IMR-90 (cell line): ENCODE measurements around the gene ZNF423. TPM values are rescaled to one million over a fixed set of nuclear protein-coding genes. Genes with fewer than 3 reads are reported as not detected.

Experiments
- ATAC-seq: fragments of 200-7000 bp; cut with Tn5 transposase; 2 replicates; pipeline ENCODE4 v1.9.1; 2020; ENCODE audit warnings: low read depth, mild to moderate bottlenecking, moderate library complexity
- BruUV-seq: library from RNA; stranded (reverse); fragments of 400-500 nt; replicated peaks from 2 replicates; lab custom pipeline; 2021; lab: Mats Ljungman, UMichigan
- CTCF ChIA-PET: fragments of 300-600 bp; formaldehyde crosslinking; extraction: SDS; loops from one replicate; lab custom pipeline; 2021; ENCODE audit warnings: antibody characterized with exemption; lab: Yijun Ruan, JAX
- POLR2A ChIA-PET: fragments of 300-600 bp; sonication (Branson Sonifier 250); formaldehyde crosslinking; loops from one replicate; lab custom pipeline; 2022; ENCODE audit warnings: antibody characterized with exemption; ENCODE audit not compliant: unreplicated experiment; lab: Charles Lee
- DNase-seq: peaks from one replicate; pipeline ENCODE4 v3.0.0; 2013
- H2AFZ ChIP-seq: replicated peaks from 2 replicates; pipeline ENCODE3; 2013; ENCODE audit warnings: low read length, mild to moderate bottlenecking; ENCODE audit not compliant: poor library complexity
- H2AK5ac ChIP-seq: 2 replicates; pipeline ENCODE4 v1.6.1; 2013; ENCODE audit warnings: low read depth, low read length, inconsistent platforms
- H2AK9ac ChIP-seq: replicated peaks from 2 replicates; pipeline ENCODE3; 2013; ENCODE audit warnings: mild to moderate bottlenecking, low read depth, low read length, moderate library complexity; ENCODE audit not compliant: poor library complexity
- H2BK120ac ChIP-seq: 2 replicates; pipeline ENCODE4 v1.6.1; 2013; ENCODE audit warnings: low read depth, low read length, inconsistent platforms
- H2BK15ac ChIP-seq: 3 replicates; pipeline ENCODE4 v1.6.1; 2013; ENCODE audit warnings: low read depth, low read length, inconsistent platforms
- H2BK20ac ChIP-seq: 2 replicates; pipeline ENCODE4 v1.6.1; 2013; ENCODE audit warnings: low read depth, mild to moderate bottlenecking, inconsistent platforms, low read length, moderate library complexity
- H2BK5ac ChIP-seq: 2 replicates; pipeline ENCODE4 v1.6.1; 2013; ENCODE audit warnings: mild to moderate bottlenecking, low read depth, low read length, inconsistent platforms; ENCODE audit not compliant: poor library complexity, severe bottlenecking
- H3K14ac ChIP-seq: replicated peaks from 2 replicates; pipeline ENCODE4 v1.6.1; 2013; ENCODE audit warnings: low read depth, low read length, inconsistent platforms
- H3K18ac ChIP-seq: 2 replicates; pipeline ENCODE4 v1.6.1; 2013; ENCODE audit warnings: low read depth, low read length, control low read depth
- H3K23ac ChIP-seq: 2 replicates; pipeline ENCODE4 v1.6.1; 2013; ENCODE audit warnings: low read depth, low read length, inconsistent platforms
- H3K27ac ChIP-seq: 2 replicates; pipeline ENCODE4 v1.5.1; 2013; ENCODE audit warnings: mild to moderate bottlenecking, control low read depth, low read length; ENCODE audit not compliant: insufficient read depth
- H3K27me3 ChIP-seq: 2 replicates; pipeline ENCODE4 v1.6.1; 2013; ENCODE audit warnings: low read length; ENCODE audit not compliant: control insufficient read depth, insufficient read depth
- H3K36me3 ChIP-seq: 2 replicates; pipeline ENCODE4 v1.6.1; 2013; ENCODE audit warnings: low read length, mixed read lengths; ENCODE audit not compliant: control insufficient read depth, insufficient read depth
- H3K4ac ChIP-seq: 2 replicates; pipeline ENCODE4 v1.6.1; 2013; ENCODE audit warnings: low read depth, low read length, inconsistent platforms
- H3K4me1 ChIP-seq: 2 replicates; pipeline ENCODE4 v1.6.1; 2013; ENCODE audit warnings: low read length, mixed read lengths; ENCODE audit not compliant: control insufficient read depth, insufficient read depth
- H3K4me2 ChIP-seq: 2 replicates; pipeline ENCODE4 v1.6.1; 2013; ENCODE audit warnings: low read depth, mild to moderate bottlenecking, control low read depth, low read length, moderate library complexity
- H3K4me3 ChIP-seq: 2 replicates; pipeline ENCODE4 v1.5.1; 2013; ENCODE audit warnings: low read depth, mild to moderate bottlenecking, control low read depth, low read length, moderate library complexity; ENCODE audit not compliant: insufficient read depth
- H3K56ac ChIP-seq: 2 replicates; pipeline ENCODE4 v1.6.1; 2013; ENCODE audit warnings: low read length, inconsistent platforms; ENCODE audit not compliant: insufficient read depth; ENCODE audit errors: extremely low read depth
- H3K79me1 ChIP-seq, 2 experiments: 2 replicates each; pipeline ENCODE4 v1.6.1; 2013; ENCODE audit warnings: low read length in 2 of 2, inconsistent platforms in 1 of 2, low read depth in 1 of 2
- H3K9ac ChIP-seq: 2 replicates; pipeline ENCODE4 v1.6.1; 2013; ENCODE audit warnings: low read depth, low read length, control low read depth
- H3K9me1 ChIP-seq: 2 replicates; pipeline ENCODE4 v1.6.1; 2013; ENCODE audit warnings: low read length, inconsistent platforms; ENCODE audit not compliant: insufficient read depth
- H3K9me3 ChIP-seq: 2 replicates; pipeline ENCODE4 v1.6.1; 2013; ENCODE audit warnings: low read length; ENCODE audit not compliant: control insufficient read depth, insufficient read depth
- H4K20me1 ChIP-seq: 2 replicates; pipeline ENCODE4 v1.6.1; 2013; ENCODE audit warnings: low read length, inconsistent platforms; ENCODE audit not compliant: insufficient read depth
- H4K5ac ChIP-seq: 2 replicates; pipeline ENCODE4 v1.6.1; 2013; ENCODE audit warnings: mild to moderate bottlenecking, low read depth, low read length, control low read depth
- H4K8ac ChIP-seq, 2 experiments: 2 replicates each; pipeline ENCODE4 v1.6.1; 2013; ENCODE audit warnings: low read depth in 2 of 2, low read length in 2 of 2, control low read depth in 1 of 2, inconsistent platforms in 1 of 2
- H4K91ac ChIP-seq: 2 replicates; pipeline ENCODE4 v1.6.1; 2013; ENCODE audit warnings: low read depth, low read length, inconsistent platforms; ENCODE audit not compliant: insufficient read depth
- ELK1 ChIP-seq: fragments of 150-350 bp; IDR thresholded peaks from 2 replicates; pipeline ENCODE4 v1.6.1; 2016; ENCODE audit warnings: low read depth, mild to moderate bottlenecking, low read length, moderate library complexity, borderline replicate concordance
- POLR2A ChIP-seq: IDR thresholded peaks from 2 replicates; pipeline ENCODE4 v1.6.1; 2012; ENCODE audit warnings: mild to moderate bottlenecking, low read depth, low read length
- RFX5 ChIP-seq: IDR thresholded peaks from 2 replicates; pipeline ENCODE4 v1.8.0; 2012; ENCODE audit warnings: low read depth, mild to moderate bottlenecking, low read length, moderate library complexity
- WGBS, 2 experiments: methylation state at CpG; one replicate each; pipeline versions ENCODE4 v1.1.5 to v1.1.7; 2013; ENCODE audit warnings: missing lambda C conversion rate in 2 of 2; ENCODE audit not compliant: insufficient read length in 1 of 2; ENCODE audit errors: extremely low coverage in 2 of 2; 5-methylcytosine and 5-hydroxymethylcytosine counted together
- dilution Hi-C: fragments of 300-500 bp; cut with HindIII; formaldehyde crosslinking; loops from one replicate; pipeline ENCODE4 v1.14.3; 2018; ENCODE audit warnings: low sequenced_read_pairs; ENCODE audit not compliant: unreplicated experiment
- in situ Hi-C: fragments of 300-500 bp; cut with MboI; formaldehyde crosslinking; loops from 3 replicates; pipeline ENCODE4 v1.14.3; 2019; ENCODE audit warnings: low sequenced_read_pairs, inconsistent platforms, mixed read lengths
- intact Hi-C: fragments of 100-400 bp; cut with micrococcal nuclease; formaldehyde crosslinking; loops from 2 replicates; pipeline ENCODE4 v1.10.0; 2022
- polyA plus RNA-seq, 3 experiments: library from polyadenylated mRNA; depleted of rRNA; stranded (reverse); fragments of >200 nt; gene quantifications; 2 replicates each; pipeline ENCODE4 v1.2.3, GENCODE V29; 2012; ENCODE audit warnings: low replicate concordance in 1 of 3
- total RNA-seq: library from RNA; depleted of rRNA; stranded (reverse); fragments of >200 nt; gene quantifications from 2 replicates; pipeline ENCODE4 v1.2.3, GENCODE V29; 2012

Gene ZNF423
- total and polyA plus RNA-seq, 2 of the 4 experiments (the other 2 are of a cell fraction), result under 0.01 to 0.10 TPM

GRCh38 chr16:49594685-49595498, 261.0 kb downstream of the ZNF423 start:
- in situ Hi-C loops (no loop called here), dilution Hi-C loops (no loop called here), intact Hi-C loops (no loop called here)
- DNase-seq (no peak), ATAC-seq (no peak)
- TF ChIP-seq RFX5 (no peak), POLR2A (no peak), ELK1 (no peak)
- Histone ChIP-seq H2BK120ac (no peak overlapping the region), H4K8ac (no peak overlapping the region), H2BK20ac (no peak overlapping the region), H3K56ac (no peak overlapping the region), H2BK5ac (no peak overlapping the region), H3K9me1 (no peaks in the 10 kb centered on the region), H3K4me2 (no peak overlapping the region), H3K79me1 (no peaks in the 10 kb centered on the region), H4K20me1 (no peaks in the 10 kb centered on the region), H2AK5ac (no peak overlapping the region), H3K36me3 (no peaks in the 10 kb centered on the region), H3K4ac (no peak overlapping the region), H3K18ac (no peak overlapping the region), H3K9me3 (no peaks in the 10 kb centered on the region), H3K14ac (no peak overlapping the region), H3K4me3 (no peak overlapping the region), H3K4me1 (no peaks in the 10 kb centered on the region), H3K23ac (no peak overlapping the region), H3K27me3 (peaks cover 25% of the 10 kb centered on the region), H3K27ac (no peak overlapping the region), H2AFZ (no peak overlapping the region), H2AK9ac (no peak overlapping the region), H3K9ac (no peak overlapping the region), H2BK15ac (no peak overlapping the region), H4K91ac (no peak overlapping the region), H4K5ac (no peak overlapping the region)
- POLR2A ChIA-PET, result no interaction called here
- CTCF ChIA-PET, result interaction anchor here (0.5 kb wide), 1 partner anchor 51 kb away, joined by 3 read pairs; no protein-coding TSS in a partner anchor
- no TSS peak for BruUV-seq
- WGBS, 2 experiments, result 80% methylated on average over 1 of the region's 12 CpGs; no CpG with 5 or more reads in 1 of the 2 experiments
